GM18520 (cell line): ENCODE data around the gene G3BP2.
"Not testable (repeated sequence)": the region's sequence is repeated elsewhere in the genome, so short reads cannot be mapped to it uniquely, and the experiment has no call there.

Experiments used
- ATAC-seq: cut with Tn5 transposase; IDR thresholded peaks from one replicate; pipeline ENCODE4 v1.9.1; 2021; ENCODE audit not compliant: unreplicated experiment

The G3BP2 gene

DNA sequence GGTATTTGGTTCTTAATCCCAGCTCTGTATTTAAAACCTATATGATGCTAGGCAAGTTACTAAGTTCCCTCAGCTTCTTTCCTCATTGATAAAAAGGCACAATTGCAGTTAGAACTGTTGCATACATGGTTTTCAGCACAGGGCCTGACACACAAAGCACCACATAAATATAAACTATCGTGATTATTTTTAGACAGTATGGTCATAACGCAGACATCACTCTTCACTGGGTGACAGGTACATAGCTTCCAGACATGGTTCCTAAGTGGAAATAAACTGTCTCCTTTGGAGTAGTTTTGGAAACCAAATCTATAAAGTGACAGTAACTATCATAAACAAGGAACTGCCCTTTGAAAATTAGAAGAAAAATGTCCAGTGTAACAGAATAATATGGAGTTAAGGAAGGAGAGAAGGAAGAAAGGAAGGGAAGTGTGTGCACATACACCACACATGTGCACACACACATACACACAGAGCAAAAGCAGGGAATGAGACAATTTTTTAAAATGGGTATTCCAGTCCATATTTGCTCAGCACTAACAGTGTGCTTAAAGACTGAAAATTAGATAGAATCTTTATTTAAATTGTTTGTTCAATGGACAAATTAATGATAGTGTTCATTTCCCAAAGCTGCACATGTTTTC is 12.5 kb upstream of the G3BP2 start:
- no peak for ATAC-seq

DNA sequence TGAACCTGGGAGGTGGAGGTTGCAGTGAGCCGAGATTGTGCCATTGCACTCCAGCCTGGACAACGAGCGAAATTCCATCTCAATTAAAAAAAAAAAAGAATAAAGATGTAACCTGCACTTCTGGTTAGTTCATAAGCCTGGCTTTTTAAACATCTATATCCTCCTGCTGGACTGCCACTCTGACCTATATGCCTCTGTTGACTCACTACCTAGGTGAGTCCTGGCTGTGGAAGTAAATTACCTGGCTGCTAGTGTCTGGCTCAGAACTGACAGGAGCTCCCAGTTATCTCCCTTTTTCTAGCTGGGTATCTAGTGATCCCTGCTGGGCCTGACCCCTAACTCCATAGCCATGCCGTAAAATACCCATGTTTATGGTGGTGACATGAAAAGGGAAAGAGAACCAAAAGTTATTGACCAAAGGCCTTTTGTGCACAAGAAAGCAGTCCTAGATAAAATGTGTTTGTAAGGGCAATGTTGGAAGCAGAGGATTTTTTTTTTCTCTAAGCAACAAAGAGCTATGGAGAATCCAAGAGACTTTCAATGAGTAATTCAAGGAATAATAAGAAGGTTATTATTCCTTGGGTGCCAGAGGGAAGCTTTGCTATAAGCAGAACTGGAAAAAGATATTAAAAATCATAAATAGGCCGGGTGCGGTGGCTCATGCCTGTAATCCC is 10.4 kb upstream of the G3BP2 start:
- ATAC-seq: no peak

DNA sequence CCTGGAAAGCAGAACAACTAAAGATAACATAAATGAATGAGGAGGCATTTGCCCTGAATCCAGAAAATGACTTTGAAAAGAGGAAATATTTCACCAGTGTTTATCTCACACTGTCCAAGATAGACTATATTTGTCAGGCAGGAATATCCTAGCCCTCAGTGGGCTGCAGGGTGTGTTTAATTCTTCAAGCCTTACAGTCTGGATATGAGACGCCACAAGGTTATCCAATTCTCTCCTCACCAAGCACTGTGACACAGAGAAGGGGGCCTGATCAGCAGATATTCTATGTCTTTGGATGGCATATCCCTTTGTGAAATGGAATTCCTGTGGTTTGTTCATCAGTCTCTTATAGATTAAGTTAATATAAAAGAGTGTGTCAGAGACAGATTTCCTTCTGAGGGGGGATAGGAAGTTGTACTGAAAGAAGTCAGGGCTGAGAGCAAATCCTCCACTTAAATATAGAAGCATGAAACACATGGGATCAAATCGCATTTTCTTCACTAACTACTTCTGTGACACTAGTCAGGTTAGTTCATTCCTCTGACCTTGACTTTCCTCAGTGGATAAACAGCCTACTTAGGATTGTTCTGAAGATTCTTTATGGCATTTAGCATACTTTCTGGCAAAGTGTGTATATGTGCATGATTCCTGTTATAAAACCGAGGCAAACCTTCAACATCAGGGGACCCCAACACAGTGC is 6.8 kb upstream of the G3BP2 start:
- ATAC-seq: no peak

DNA sequence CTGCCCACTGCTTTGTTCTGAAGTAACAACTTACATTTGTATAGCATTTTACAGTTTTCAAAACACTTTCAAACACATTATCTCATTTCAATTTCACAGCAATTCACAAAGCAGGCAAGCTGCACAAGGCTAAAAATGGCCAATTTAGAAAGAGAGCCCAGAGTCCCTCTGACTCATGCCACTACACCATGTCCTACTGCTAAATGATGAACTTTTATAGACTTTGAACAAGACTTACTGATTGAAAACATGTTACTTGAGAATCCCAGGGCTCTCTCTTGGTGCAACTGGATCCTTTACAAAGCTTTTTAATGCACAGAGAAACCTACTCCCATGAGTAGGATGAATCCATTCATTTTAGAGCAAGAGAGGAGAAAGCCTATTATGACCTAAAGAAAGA is 5.8 kb upstream of the G3BP2 start:
- ATAC-seq: no peak

DNA sequence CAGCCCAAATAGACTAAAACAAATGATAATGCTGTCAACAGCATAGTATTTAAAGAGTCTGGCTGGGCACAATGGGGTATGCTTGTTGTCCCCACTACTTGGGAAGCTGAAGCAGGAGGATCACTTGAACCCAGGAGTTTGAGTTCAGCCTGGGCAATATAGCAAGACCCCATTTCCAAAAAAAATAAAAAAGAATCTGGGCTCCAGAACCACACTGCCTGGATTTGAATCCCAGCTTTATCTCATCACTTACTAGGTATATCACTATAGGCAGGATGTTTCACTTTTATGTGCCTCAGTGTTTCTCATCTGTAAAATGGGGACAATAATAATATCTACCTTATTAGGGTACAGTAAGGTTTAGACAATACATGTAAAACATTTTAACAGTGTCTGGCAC is 5.3 kb upstream of the G3BP2 start:
- ATAC-seq: no peak

DNA sequence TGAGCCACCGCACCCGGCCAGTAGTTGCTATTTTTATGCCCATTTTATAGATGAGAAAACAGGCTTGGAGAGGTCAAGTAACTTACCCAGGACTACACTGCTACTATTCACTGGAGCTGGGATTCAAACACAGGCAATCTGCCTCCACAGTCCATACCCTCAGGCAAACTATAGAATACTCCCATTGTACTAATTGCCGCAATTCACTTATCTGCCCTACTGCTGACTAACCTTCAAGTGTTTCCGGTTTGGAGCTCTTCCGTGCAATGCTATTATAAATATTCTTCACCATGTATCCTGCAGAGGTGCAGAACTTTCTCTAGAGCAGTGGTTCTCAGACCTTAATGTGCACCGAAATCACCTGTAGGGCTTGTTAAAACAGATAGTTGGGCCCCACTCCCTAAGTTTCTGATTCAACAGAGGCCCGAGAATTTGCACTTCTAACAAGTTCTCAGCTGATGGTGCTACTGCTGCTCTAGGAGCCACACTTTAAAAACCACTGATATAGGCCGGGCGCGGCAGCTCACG is 1.9 kb upstream of the G3BP2 start:
- no peak for ATAC-seq

DNA sequence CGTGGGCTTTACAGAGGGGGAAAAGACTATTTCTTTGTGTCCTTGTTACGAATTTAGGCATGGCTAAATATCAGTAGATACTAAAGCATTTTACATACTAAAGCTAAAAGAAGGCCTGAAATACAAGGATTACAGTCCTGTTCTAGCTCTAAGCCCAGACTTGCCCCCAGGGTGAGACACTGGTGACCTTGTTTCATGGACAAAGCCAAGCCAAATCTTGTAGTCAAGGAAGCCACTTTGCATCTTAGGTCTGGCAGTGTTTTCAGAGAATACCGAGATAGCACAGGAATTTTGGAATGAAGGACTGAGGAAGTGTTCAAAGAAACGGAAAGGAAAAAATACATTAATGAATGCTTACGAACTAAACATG is 733 bp upstream of the G3BP2 start:
- ATAC-seq: no peak

DNA sequence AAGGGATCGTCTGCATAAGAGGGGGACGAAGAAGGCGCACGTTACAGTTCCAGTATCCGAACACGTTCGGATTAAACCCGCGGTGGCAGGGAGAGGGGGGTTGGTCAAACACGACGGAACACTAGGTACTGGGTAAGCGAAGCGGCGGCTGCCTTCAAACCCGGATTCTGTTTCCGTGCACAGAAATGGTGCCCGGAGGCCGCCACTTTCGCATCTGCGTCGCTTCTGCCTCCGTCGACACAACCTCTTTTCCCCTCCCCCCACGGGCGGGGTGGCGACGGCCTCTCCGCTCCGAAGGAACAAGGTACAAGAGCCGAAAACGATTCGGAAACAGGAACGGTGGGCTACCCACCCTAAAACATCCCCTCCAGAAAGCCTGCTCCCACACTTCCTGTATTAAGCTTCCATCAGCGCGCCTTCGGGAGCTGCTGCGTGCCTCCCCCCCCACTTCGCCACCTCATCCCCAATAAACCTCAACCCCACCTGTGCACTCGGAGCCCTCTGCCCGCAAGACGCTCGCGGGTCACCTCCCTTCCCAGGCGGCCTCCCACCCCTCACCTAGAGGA is 667 bp downstream of the G3BP2 start:
- ATAC-seq: no peak

DNA sequence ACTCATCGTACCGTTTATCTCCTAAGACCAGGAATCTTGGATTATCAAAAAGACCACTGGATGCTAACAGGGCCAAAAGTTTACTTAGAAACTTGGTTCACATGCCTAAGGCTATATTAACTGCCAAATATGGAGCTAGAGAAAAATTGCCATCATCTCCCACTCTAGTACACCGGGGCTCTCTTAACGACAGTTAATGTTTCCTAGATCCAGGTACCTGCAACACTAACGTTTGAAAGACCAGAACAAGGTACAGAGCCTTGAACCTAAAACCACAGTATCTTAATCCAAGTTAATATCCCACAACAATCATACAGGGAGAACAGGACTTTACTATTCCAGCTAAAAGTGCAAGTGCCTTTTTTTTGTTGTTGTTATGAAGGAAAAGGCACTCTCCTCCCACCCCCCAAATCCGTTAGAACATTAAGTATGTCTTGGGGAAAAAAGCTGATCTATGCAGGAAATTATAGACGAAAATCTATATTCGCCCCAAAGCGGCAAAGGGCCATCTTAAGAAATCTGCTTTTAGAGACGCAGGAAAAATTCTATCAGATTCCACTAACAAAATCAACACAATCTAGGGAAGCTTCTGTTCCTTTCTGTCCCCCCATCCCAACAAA is 1.3 kb downstream of the G3BP2 start:
- no peak for ATAC-seq

DNA sequence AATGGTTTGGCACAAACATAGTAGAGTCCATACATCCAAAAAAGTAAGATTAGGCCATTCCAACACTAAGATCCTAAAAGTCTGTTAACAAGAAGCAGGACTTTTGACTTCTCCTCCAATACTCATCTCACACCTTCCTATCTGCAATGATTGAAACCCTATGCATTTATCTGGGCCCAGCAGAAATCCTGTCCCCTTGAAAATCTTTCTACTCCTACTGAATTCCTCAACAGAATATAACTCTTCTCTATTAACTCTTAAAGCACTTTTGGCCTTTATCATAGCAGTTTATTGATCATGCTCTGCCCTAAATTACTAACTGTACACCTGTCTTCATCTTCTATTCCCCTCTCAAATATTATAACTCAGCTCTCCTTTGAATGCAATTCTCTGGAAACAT is 4.6 kb downstream of the G3BP2 start:
- ATAC-seq: no peak

DNA sequence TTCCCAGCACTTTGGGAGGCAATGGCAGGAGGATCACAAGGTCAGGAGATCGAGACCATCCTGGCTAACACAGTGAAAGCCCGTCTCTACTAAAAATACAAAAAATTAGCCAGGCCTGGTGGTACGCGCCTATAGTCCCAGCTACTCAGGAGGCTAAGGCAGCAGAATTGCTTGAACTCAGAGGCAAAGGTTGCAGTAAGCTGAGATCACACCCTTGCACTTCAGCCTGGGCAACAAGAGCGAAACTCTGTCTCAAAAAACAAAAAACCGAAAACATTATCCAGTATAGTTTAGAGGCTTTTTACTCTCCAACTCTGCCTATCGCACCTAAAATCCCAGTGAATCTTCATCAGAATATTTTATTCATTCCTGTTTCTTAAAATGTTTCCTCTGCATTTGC is 5.6 kb downstream of the G3BP2 start:
- not testable (repeated sequence) for ATAC-seq

DNA sequence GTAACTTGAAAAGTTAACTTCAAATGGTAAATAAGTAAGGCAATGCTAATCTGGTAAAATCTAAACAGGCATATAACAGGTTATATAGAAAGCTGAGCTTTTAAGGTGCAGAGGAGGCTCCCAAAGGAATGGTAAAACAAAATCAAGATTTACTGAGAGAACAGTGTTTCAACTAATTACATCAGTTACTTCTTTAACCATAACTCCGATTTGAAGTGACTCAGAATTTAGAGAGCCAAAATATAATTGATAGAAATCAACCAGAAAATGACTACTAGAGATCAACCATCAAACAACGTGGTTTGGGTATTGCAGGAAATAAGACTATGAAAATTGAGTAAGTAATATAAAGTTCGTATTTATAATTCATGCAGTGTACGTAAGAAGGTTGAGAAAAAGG is 6.9 kb downstream of the G3BP2 start:
- ATAC-seq: no peak

DNA sequence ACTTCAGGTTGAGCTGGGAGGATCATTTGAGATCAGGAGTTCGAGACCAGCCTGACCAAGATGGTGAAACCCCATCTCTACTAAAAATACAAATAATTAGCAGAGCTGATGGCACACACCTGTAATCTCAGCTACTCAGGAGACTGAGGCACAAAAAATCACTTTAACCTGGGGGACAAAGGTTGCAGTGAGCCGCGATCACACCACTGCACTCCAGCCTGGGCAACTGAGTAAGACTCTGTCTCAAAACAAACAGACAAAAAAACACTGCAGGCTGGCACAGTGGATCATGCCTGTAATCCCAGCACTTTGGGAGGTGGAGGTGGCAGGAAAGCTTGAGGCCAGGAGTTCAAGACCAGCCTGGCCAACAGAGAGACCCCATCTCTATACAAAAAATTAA is 8.6 kb downstream of the G3BP2 start:
- ATAC-seq: not testable (repeated sequence)

DNA sequence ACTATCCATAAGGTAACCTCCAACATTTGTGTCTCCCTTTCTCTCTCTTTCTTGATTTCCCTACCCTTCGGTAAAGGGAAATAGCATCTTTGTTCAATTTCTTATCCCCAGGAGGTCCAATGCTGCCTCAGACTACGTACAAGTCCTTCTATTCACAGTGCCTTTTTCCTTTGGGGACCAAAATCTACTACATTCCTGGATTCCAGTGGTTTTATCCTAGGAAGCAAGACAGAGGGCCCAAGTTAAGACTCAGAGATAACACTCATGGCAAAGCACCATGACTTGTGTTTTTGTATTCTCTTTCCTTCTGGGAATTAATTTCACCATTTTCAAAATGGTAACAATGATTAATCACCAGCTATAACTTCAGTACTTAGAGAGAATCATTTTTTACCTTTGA is 10.6 kb downstream of the G3BP2 start:
- ATAC-seq: no peak

DNA sequence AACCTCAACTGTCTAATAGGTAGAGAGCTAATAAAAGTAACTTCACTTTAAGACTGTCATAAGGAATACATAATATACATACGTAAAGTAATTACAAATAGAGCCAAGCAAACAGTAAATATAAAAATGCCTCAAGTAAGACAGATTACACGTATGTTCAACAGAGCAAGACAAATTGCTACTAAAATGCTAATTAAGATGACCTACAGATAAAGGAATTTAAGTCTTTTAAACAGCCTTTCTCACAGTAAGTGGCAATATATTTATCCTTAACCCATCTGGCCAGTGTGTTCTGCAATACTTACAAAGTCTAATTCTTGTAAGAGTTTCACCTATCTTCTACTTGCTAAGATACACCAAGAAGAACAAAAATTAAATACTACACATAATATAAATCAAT is 12.7 kb downstream of the G3BP2 start:
- no peak for ATAC-seq

DNA sequence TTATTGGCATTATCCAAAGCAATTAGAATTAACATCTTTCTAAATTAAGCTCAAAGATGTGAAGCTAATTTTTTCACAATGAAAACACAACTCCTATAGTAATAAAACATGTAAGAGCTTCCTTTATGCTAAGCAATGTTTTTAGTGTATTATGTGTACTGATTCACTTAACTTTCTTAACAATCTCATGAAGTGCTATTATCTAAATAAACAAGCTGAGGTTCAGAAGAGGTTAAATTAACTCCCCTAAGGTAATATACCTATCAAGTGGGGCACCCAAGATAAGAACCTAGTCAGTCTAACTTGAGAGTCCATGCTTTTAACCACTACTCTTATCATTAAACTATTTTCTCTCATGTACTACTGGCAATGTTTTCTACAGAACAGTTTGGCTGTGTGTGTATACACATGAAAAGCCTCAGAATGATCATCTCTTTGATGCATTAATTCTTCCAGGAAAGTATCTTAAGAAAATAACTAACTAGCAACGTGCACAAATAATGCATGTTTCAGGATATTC is 13.6 kb downstream of the G3BP2 start:
- no peak for ATAC-seq

DNA sequence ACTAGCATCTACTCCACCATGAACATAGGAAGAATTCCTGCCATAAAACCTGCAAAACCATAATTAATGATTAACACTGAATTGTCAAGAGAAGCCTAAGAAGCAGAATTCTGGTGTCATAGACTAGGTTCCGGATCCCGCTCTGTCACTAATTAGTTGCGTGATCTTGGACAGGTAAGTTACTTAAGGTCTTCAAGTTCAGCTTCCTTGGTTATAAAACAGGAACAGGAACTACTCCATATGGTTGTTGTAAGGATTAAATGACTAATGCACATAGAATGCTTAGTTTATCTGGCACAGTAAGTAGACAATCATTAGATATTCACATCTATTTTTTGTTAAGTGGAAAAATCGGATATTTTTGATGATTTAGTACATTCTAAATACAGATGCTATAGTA is 14.3 kb downstream of the G3BP2 start:
- ATAC-seq: no peak

DNA sequence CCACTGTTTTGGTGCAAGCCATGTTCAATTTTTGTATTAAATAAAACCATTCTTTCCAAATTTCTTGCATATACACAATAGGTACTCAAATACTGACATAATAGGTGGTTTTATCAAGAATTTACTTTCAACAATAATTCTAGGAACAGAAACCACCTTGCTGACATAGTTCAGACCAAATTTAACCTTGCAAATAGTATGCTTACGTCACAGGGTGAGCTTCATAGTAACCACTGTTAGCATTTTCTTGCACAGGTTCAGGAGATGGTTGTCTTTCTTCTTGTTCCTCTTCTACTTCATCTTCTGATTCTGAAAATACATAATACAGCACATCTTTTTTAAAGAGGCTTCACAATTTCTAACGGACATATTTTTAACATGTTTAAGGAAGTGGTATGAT is 17.6 kb downstream of the G3BP2 start:
- ATAC-seq: no peak

DNA sequence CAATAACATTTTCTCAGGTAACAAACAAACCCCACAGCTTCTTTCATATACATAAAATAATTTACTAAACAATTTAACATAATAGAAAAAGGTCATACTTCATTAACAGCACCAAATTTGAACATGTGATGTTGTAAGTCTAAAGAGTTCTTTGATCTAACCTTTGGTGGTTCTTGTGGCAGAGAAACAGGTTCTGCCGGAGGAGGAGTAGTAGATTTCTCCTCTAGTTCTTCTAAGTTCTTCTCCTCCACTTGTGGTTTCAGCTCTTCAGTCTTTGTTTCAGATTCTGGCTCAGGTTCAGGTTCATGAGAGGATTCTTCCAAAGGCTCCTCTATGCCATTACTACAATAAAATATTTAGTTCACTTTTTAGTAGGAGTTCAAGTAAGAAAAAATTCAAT is 18.3 kb downstream of the G3BP2 start:
- ATAC-seq: no peak

DNA sequence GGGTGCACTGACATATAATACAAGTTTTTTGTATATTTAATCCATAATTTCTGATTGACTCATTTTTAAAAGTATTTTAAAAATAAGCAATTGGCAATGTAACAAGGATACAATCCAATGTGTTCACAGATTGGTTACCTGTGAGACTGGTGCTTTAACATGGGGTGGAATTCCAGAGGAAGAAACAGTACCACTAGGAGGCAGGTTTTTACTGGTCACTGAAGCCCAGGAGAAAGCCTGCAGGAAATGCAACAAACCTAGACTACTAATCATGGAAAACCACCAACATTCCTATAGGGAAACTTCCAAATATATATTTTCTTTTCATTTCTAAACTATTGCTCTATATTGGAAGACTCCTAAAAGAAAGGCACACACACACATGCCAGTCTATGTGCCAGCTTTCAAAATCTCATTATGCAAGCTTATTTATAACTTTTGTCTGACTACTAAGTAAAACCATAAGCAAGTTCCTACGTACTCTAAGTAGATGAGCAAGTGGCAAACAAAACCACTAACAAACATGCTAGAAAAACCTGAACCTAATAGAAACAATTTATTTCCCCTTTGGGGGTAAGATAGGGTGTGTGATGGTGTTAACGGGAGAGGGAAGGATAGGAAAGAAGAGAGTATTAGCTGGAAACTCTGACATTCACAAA is 19.2 kb downstream of the G3BP2 start:
- ATAC-seq: no peak

DNA sequence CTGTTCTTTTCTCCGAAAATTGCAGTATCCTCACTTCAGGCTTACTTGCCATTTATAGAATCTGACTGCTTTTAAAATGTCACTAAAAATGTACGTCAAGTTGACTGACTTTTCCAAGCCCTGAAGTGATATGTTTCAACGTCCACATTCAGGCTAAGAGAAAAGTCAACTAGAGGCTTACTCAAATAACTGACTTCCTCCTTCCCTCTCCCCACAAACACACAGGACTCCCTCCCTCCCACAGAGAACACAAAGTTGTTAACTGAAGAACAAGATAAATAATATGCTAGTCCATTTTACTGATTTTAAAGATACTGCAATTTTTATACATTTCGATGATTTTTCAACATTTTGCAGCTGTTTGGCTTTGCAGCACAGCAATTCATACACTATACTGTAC is 29.1 kb downstream of the G3BP2 start:
- no peak for ATAC-seq
